Retinal pigment epithelial cell (primary cell): ENCODE results near the gene ZBTB21.

ENCODE experiments used
- DNase-seq: peaks from one replicate; pipeline ENCODE4 v3.0.0-alpha.2; 2010; ENCODE audit warnings: low read depth
- H3K4me3 ChIP-seq: 2 replicates; pipeline ENCODE4 v1.5.1; 2011; ENCODE audit warnings: mild to moderate bottlenecking, low read length, control low read depth, moderate library complexity
- CTCF ChIP-seq: conservative IDR thresholded peaks from 2 replicates; pipeline ENCODE4 v1.5.1; 2011; ENCODE audit warnings: low read depth, low read length, control low read depth, inconsistent platforms

Gene ZBTB21

DNA sequence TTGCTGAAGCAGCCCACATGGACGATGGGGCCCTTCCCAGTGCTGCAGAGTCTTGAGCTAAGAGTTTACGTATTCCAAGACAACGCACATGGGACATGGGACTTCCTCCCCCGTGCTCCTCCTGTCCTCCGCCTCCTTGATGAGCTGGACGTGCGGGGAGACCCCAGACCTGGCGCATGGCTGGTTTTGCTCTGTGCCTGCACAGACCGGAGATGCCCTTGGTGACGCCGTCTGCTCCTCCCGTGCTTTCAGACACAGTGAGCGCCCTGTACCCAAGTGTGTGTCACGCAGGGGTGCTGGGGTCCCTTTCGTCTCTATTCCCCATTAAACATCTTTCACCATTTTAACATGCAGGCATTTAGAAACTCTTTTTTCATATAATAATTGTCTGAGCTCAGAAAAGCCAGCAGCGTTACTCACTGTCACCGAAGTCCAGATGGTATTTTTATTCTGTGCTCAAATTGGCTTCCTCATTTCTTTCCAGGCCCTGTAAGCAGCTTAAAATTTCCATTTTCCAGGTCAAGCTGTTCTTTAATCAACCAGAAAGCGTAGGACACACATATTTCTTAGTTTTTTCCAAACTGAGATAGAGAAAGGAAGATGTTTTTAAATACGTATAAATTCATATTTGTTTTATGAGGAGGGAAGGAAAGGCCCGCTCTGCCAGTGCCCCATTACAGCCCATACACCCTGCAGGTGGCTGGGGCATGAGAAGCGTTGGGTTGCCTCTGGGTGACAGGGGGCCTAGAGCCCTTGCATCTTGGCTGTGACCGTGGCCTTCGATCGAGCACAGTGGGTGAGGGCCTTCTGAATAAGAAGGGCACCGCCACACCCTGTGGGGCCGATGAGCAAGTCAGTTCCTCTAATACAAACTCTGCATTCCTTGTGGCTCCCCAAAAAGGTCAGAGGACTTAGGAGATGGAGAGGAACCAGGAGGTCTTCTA lies 17.9 kb upstream of the ZBTB21 start:
- no peak for TF ChIP-seq CTCF
- no peak overlapping the region for H3K4me3 ChIP-seq
- no peak for DNase-seq

- DNase-seq, result no peak
- TF ChIP-seq CTCF, result no peak
- H3K4me3 ChIP-seq, result no peak overlapping the region
Observed at GRCh38 chr21:42027085-42027821, 17.1 kb upstream of the ZBTB21 start.

DNA sequence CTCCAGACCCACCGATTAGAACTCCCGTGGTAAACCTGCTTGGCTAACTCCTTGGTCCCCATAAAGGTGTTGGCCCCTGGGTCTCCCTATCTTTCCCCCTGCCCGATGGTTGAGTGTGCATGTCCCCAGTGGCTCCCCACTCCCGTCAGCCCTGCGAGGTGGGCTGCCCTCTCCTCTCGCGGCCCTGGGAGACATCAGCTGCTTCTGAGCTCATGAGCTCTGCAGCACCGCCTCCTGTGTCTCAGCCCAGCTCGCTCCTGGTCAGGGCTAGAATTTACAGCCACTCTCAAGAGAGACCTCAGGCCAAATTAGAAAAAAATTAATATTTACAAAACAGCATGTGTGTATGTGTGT lies 15.9 kb upstream of the ZBTB21 start:
- no peak overlapping the region for H3K4me3 ChIP-seq
- no peak for DNase-seq
- TF ChIP-seq CTCF, result no peak

DNA sequence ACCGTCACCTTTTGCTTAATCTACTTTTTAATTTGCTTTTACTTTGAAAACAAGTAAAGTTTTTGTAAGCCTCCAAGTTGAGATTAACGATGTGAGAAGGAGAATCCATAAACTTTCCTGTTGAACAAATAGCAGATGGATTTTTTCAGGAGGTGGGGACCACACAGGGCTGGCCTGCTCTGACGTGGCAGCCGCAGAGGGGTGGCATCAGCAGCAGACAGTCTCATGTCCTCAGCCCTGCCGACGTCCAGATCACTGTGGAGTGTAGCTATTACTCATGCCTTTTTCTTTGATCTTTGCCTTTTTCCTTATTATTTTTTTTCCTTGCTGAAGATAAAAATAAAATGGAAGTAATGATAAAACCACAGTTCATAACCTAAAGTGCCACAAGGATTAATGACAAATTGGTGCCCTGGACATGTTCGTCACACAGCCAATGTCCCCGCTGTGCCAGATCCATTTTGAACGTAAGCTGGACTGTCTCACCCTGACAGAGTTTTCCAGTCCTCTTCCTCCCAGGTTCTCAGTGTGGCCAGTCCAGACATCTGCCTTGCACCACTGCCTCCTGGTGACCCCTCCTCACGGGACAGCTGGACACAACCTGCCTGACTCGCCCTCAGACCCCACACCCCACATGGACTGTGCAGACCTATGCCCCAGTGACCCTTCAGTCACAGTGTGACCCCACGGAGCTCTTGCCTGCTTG lies 15.4 kb upstream of the ZBTB21 start:
- no peak for DNase-seq
- H3K4me3 ChIP-seq, result no peak overlapping the region
- TF ChIP-seq CTCF, result no peak

GRCh38 chr21:42022906-42023305 lies 12.7 kb upstream of the ZBTB21 start:
- no peak for DNase-seq
- no peak overlapping the region for H3K4me3 ChIP-seq
- TF ChIP-seq CTCF, result no peak

DNA sequence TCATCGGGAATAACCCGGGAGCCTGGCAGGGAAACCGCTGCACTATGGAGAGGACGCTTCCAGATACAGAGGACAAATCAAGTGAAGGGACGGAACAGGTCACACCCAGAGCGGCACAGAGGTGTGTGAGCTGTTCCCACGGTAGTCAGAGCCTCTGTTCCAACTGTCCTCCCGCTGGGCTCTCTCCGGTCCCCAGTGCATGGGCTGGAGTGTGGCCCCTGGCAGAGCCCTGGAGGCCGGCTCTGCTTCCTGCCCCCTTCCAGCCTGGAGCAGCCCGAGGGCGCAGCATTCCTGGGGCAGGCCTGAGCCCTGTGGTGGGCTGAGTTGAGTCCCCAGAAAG lies 11.9 kb upstream of the ZBTB21 start:
- TF ChIP-seq CTCF, result no peak
- DNase-seq, result no peak
- no peak overlapping the region for H3K4me3 ChIP-seq
